Measurements from ENCODE around the gene WDR7. TPM values are rescaled to one million over a fixed set of nuclear protein-coding genes. Genes with fewer than 3 reads are reported as not detected.

The WDR7 gene
- total and polyA plus RNA-seq, 12 donors: 3.6 to 64.6 (median 24.2) TPM

DNA sequence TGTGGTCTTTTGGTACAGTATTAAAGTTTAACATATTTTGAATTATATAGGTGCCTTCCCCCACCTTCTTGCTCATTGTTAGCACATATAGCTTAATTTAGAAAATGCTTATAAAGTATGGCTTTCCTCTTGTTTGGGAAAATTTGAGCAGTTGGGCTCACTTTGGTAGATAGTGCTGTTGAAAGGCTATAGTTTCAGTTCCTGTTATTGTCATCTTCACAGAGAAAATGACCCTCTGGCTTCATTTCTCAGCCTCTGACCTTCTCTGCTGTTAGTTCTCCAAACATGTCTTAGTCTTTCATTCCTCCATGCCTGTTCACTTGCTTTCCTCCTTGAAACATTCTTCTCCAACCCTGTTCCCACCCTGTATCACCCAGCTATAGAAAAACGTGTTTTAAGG is 200.6 kb downstream of the WDR7 start:
- TF ChIP-seq POLR2A (IDR thresholded peaks at IDR 0.05): no peak
- TF ChIP-seq, protein P1, sequence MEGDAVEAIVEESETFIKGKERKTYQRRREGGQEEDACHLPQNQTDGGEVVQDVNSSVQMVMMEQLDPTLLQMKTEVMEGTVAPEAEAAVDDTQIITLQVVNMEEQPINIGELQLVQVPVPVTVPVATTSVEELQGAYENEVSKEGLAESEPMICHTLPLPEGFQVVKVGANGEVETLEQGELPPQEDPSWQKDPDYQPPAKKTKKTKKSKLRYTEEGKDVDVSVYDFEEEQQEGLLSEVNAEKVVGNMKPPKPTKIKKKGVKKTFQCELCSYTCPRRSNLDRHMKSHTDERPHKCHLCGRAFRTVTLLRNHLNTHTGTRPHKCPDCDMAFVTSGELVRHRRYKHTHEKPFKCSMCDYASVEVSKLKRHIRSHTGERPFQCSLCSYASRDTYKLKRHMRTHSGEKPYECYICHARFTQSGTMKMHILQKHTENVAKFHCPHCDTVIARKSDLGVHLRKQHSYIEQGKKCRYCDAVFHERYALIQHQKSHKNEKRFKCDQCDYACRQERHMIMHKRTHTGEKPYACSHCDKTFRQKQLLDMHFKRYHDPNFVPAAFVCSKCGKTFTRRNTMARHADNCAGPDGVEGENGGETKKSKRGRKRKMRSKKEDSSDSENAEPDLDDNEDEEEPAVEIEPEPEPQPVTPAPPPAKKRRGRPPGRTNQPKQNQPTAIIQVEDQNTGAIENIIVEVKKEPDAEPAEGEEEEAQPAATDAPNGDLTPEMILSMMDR (IDR thresholded peaks at IDR 0.05): no peak

DNA sequence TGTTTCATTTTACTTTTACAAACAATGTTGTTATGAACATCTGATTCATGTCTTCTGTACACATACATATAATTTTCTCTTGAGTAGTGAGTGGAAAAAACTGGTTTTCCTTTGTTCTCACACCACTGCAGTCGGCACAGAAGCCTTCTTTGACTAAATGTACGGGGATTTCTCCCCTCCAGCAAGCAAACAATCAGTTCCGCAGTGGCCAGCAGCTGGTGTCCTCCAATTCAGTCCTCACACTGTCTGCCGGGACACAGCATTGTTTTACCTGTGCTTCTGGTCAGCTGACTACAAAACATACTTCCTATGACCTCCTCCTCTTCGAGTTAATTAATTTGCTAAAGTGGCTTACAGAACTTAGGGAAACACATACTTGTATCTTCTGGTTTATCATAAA is 202.8 kb downstream of the WDR7 start:
- intact Hi-C loops (cut with DNase I): no loop called here
- Histone ChIP-seq H3K36me3 (replicated peaks in 1 of 2) (no peaks in the 10 kb centered on the region), H3K9me3 (replicated peaks in 1 of 3) (no peaks in the 10 kb centered on the region), H3K27ac (no peak overlapping the region), H3K4me3 (no peak overlapping the region), H3K4me1 (replicated peaks in 1 of 2) (no peaks in the 10 kb centered on the region), H3K27me3 (no peaks in the 10 kb centered on the region)
- no peak for DNase-seq
- TF ChIP-seq, protein P1 (IDR thresholded peaks at IDR 0.05): no peak
- no peak for TF ChIP-seq POLR2A (IDR thresholded peaks at IDR 0.05)
- 83 to 93% (median 87%) methylated on average over 5 of the region's 5 CpGs for WGBS, 4 donors

More for the DNA sequence above, 200.6 kb downstream of the WDR7 start:
- Histone ChIP-seq H3K4me1 (replicated peaks in 1 of 2) (no peaks in the 10 kb centered on the region), H3K36me3 (replicated peaks in 1 of 2) (no peaks in the 10 kb centered on the region), H3K27me3 (no peaks in the 10 kb centered on the region), H3K9me3 (replicated peaks in 1 of 3) (no peaks in the 10 kb centered on the region), H3K27ac (no peak overlapping the region), H3K4me3 (no peak overlapping the region)
- DNase-seq: no peak
- WGBS, 4 donors: 30 to 50% (median 35%) methylated on average over 1 of the region's 1 CpG
- intact Hi-C loops (cut with DNase I): no loop called here

DNA sequence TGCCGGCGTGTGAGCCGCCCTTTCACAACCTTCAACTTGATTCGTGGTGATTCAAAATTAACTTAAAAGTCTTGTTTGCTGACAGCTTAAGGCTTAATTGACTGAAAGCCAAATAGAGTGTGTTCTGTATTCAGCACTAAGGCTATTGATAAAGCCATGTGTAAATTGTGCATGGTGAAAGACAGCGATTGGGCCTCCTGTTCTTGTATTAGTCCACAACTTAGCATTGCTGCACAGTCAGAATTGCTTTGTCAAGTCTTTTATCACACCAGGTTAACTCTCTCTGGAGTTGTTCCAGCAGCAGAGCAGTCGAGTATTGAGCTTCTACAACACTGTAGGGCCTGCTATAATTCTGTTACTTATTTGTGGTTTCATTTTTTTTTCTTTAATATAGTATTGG is 210.1 kb downstream of the WDR7 start:
- 82 to 93% (median 86%) methylated on average over 6 of the region's 6 CpGs for WGBS, 4 donors
- no peak overlapping the region for H3K27ac ChIP-seq
- H3K27me3 ChIP-seq: no peaks in the 10 kb centered on the region
- no peak for DNase-seq
- H3K36me3 ChIP-seq (replicated peaks in 1 of 2): no peaks in the 10 kb centered on the region
- H3K9me3 ChIP-seq (replicated peaks in 1 of 3): peaks cover 0 to 6% (median 0%) of the 10 kb centered on the region in 3 donors
- H3K4me3 ChIP-seq: no peak overlapping the region
- H3K4me1 ChIP-seq (replicated peaks in 1 of 2): no peaks in the 10 kb centered on the region
- intact Hi-C loops (cut with DNase I): no loop called here
- no peak for TF ChIP-seq POLR2A (IDR thresholded peaks at IDR 0.05)
- TF ChIP-seq, protein P1 (IDR thresholded peaks at IDR 0.05): no peak

DNA sequence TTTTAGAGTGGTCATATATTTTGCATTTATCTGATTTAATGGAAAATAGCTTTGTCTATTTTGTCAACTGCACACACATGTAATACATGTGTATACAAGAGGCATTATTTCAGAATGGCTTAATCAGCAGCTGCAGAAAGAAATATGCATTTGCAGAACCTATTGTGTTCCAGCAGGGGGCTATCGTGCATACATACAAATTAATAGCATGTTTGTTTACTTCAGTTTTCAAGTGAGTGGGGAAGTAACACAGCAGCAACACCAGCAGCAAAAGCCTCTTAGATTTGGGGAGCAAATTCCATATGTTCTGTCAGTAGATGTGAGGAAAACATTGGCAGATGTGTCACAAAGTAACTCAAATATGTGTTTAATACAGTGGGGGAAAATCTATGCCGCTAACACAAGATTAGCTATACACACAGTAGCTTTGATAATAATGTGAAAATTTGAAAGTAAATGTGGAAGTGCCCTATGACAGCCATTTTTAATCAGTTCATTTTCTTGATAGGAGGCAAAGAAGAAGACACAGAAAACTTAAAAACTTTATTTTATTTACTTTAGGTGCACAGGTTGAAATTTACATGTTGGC is 218.1 kb downstream of the WDR7 start:
- intact Hi-C loops (cut with DNase I): no loop called here
- no peaks in the 10 kb centered on the region for H3K36me3 ChIP-seq (replicated peaks in 1 of 2)
- H3K4me3 ChIP-seq: no peak overlapping the region
- H3K9me3 ChIP-seq (replicated peaks in 1 of 3): no peaks in the 10 kb centered on the region
- no peaks in the 10 kb centered on the region for H3K27me3 ChIP-seq
- H3K27ac ChIP-seq: no peak overlapping the region
- DNase-seq: peak in 2 of 7 donors; percentile 19 to 22
- TF ChIP-seq POLR2A (IDR thresholded peaks at IDR 0.05): no peak
- TF ChIP-seq, protein P1 (IDR thresholded peaks at IDR 0.05): peak; percentile 58 to 70 (median 64)
- WGBS, 4 donors: 51 to 54% (median 53%) methylated on average over 2 of the region's 2 CpGs
- no peaks in the 10 kb centered on the region for H3K4me1 ChIP-seq (replicated peaks in 1 of 2)
